SKM-1 treated with dmso at 0.1 percent for 144 hours (cell line): ENCODE data around the gene DKK1.

Experiments
- DNase-seq: peaks from one replicate; lab custom pipeline; 2025; ENCODE audit not compliant: unreplicated experiment; lab: John Stamatoyannopoulos, UW

Gene DKK1

DNA sequence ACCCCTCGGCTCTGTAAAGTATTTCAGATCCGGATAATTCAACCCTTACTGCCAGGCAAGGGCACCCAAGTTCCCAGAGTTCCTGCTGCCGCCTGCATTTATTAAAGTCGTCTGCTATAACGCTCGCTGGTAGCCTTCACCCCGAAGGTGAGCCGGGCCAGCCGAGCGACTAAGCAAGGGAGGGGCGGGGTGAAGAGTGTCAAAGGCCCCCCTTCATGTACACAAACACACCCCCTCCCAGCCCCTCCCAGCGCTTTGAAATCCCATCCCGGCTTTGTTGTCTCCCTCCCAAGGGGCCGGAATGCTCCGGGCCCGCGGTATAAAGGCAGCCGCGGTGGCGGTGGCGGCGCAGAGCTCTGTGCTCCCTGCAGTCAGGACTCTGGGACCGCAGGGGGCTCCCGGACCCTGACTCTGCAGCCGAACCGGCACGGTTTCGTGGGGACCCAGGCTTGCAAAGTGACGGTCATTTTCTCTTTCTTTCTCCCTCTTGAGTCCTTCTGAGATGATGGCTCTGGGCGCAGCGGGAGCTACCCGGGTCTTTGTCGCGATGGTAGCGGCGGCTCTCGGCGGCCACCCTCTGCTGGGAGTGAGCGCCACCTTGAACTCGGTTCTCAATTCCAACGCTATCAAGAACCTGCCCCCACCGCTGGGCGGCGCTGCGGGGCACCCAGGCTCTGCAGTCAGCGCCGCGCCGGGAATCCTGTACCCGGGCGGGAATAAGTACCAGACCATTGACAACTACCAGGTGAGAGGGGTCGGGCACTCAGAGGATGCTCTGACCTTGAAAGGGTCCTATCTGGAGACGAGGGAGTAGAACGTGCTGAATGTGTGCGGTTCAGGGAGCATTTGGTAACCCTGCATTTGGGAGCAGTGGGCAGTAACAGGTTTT lies at the start of gene DKK1:
Gene DKK1 (plus strand): TSS at position 349 of the 889 bp plus-strand sequence. CDS start 154 bp downstream, at position 503.
- DNase-seq, result peak; percentile 73

- no peak for DNase-seq
Measured at GRCh38 chr10:52265131-52265926, 48.8 kb upstream of the DKK1 start.

GRCh38 chr10:52266858-52267257 lies 47.2 kb upstream of the DKK1 start:
- DNase-seq, result no peak

GRCh38 chr10:52268790-52269189 lies 45.3 kb upstream of the DKK1 start:
- no peak for DNase-seq

- no peak for DNase-seq
Measured at GRCh38 chr10:52269233-52269632, 44.8 kb upstream of the DKK1 start.

DNA sequence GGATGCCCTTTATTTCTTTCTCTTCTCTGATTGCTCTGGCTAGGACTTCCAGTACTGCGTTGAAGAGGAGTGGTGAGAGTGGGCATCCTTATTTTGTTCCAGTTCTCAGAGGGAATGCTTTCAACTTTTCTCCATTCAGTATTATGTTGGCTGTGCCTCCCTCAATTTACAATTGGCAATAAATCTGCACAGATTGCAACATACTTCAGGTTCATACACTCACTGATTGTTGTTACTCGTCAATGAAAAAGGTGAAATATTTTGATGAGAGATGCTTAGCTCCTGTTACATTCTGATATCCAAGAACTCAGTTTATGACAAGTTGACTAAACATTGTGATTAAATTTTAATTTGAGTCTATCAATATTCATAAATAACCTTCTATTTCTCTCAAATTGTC lies 37.9 kb upstream of the DKK1 start:
- DNase-seq, result no peak

GRCh38 chr10:52276986-52277385 lies 37.1 kb upstream of the DKK1 start:
- DNase-seq, result no peak

- DNase-seq, result no peak
Measured at GRCh38 chr10:52279546-52279945, 34.5 kb upstream of the DKK1 start.

GRCh38 chr10:52280051-52280450 lies 34.0 kb upstream of the DKK1 start:
- no peak for DNase-seq

- no peak for DNase-seq
Measured at GRCh38 chr10:52283174-52283573, 30.9 kb upstream of the DKK1 start.

- DNase-seq, result no peak
Measured at GRCh38 chr10:52284416-52285013, 29.6 kb upstream of the DKK1 start.

- no peak for DNase-seq
Measured at GRCh38 chr10:52287866-52288265, 26.2 kb upstream of the DKK1 start.

DNA sequence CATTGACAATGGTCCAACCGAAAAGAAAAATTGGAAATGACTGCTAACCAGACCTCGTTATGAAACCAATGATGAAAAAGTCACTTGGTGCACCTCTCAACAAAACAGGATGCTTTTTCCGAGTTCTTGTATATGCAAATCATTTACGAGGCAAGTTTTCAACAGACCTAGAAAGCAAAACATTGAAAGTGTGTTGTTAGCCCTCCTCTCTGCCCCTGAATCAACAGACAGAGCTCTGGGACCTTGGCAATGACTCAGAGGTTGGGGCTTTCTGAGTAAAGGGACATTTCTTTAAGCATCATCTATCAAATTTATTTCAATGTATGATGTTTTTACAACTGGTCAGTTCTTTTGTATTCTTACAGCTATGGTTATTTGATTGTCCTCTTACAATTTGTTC lies 16.3 kb upstream of the DKK1 start:
- no peak for DNase-seq

- DNase-seq, result no peak
Measured at GRCh38 chr10:52300599-52301277, 13.3 kb upstream of the DKK1 start.

DNA sequence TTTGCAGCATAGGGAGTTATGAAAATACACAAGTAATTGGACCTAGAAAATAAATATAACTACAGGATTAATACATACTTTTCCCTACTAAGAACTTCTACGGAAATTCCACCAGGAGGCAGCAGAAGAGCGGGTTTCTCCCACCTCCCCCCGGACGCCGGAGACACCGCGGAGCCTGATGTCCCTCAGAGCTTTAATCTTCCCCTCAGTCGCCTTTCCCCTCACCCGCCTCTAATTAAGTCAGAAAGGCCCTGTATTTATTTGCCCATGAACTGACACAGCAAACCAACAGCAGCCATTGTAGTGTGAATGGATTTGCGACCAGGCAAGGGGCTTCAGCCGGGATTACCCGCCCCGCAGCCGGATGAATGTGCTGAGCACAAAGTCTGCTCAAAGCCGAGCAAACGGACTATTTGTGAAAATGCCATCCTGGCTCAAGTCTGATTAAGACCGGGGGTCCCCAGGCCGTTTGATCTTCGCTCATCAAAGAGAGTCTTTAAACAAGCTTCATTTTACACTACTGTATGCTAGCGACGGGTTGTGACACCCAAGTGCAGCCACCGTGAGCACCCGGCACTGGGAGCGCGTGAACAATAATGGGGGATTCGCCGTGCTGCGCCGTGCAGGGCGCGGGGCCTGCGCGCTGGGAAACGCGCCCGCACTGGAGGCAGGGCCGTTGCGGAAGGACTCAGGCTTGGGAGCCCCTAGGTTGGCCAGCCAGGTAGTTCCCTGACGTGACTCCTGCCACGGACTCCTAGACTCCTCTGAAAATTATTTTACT lies 5.6 kb upstream of the DKK1 start:
- DNase-seq, result peak; percentile 54

DNA sequence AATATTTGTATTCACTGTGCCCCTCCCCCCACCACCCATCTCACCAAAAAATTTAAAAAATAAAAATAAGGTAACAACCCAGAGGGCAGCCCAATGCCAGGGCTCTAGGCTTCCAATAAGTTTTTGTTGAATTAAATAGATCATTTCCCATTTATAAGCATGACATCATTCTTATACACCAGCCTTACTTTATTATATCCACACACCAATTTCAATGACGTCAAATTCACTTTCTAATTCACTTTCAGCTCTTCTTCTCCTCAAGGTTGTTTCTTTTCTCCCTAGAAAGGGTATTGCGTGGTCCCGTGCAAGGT lies 1.2 kb upstream of the DKK1 start:
- DNase-seq, result no peak

DNA sequence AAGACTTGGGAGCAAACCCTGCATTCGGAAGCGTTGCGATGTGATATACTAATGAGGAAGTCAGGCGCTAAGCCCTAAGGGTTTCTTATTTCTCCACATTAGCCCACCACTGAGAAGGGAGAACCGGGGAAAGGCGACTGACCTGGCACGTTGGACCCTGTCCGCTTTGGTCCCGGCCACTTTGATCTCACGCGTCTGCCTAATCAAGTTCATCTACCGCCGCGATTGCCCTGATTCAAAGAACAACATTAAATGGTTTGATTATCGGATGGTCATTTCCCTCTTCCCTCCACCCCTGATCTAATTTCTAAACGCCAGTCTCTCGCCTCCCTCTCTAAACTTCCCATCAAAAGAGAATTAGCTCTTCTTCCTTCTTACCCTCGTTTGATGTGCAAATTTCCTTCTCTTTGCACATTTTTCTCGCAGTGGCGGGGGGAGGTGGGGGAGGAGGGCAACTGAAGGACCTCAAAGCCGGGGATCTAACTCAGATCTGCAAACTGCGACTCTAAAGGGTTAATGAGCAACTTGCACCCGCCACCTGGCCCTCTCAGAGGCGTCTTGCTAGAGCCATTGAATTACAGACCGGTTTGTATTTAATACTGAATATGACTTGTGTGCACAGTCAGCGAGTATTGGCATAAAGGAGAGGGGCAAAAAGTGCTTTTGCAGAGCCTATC lies 687 bp upstream of the DKK1 start:
- DNase-seq, result peak; percentile 31

- no peak for DNase-seq
Measured at GRCh38 chr10:52314822-52315552, 906 bp downstream of the DKK1 start.

DNA sequence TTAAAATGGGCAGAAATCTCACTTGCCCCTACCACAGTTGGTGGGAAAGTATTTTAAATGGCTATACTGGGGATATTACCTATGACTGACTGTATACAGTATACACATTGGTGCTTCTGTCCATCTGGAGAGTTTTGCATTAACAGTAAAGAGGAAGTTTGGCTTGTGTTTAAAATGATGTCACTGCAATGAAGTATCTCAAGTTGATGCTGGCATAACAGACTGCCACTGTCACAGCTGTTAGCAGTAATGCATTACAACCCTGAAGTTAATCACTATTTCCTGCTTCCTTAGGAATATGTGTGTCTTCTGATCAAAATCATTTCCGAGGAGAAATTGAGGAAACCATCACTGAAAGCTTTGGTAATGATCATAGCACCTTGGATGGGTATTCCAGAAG lies 1.9 kb downstream of the DKK1 start:
- DNase-seq, result peak; percentile 19
